GM18858 (cell line): Measurements from ENCODE around the gene MLLT10.

Experiments used
- ATAC-seq: cut with Tn5 transposase; IDR thresholded peaks from one replicate; pipeline ENCODE4 v1.9.1; 2021; ENCODE audit not compliant: unreplicated experiment

MLLT10 gene

DNA sequence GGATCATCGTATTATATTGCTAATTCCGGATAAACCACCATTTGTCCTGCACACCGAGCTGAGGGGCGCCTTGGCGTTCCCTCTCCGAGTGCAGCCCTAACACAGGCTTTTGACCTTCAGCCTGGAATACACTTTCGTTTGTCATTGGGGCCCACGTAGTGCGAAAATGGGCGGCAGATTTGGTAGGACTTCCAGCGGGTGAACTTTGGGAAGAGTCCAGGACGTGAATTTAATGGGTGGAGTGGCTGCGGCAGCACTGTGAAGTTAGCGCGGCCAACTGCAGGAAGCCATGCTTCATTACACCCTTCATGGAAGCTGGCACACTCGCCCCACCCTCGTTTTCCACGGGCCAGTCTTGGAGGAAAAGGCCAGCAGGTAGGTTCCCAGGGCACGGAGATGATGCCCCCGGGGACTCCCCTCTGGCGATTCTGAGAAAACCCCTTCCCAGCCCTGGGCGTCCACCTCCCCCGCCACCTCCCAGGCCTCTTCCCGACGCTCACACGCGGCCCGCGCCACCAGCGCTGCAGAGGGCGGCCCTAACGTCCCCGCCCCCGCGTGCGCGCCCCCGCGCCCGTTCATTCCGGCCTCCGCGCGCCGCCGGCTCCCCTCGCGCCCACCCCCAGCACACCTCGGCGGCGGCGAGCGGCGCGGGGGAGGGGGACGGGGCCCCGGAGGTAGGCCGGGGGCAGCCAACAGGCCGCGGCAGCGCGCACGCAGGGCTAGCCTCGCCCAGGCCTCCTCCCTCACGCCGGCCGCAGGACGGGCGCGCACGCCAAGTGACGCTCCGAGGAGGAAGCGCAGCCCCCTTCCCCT, at the start of gene MLLT10:
Gene MLLT10, plus strand, starts transcription at position 766 of the 813 bp plus-strand sequence. CDS start 413 bp downstream, outside the sequence.
- peak; percentile 78 for ATAC-seq

DNA sequence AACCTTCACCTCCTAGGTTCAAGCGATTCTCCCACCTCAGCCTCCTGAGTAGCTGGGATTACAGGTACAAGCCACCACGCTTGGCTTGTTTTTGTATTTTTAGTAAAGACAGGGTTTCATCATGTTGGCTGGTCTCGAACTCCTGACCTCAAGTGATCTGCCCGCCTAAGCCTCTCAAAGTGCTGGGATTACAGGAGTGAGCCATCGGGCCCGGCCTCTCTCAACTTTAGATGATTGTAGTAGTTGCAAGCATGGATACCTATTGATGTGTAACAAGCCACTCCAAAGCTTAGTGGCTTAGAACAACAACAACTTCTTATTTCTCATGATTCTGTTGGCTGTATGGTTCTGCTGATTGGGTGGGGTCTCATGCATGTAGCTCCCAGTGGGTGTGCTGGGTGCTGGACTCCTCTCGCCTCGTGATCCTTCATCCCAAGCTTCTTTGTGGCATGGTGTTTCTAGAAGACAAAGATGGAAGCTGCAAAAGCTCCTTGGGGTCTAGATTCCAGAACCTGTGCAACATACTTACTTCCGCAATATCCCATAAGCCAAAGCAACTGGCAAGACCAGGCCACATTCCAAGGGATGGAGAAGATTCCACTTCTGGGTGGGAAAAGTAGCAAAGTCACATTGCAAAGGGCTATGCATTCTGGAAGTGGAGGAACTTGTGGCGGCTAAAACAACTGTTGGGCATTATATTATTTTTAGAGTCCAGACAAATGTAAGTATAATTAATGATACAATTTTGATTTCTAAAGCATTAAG, 46.4 kb upstream of the MLLT10 start:
- no peak for ATAC-seq

- no peak for ATAC-seq
Measured at GRCh38 chr10:21488246-21488956, 45.6 kb upstream of the MLLT10 start.

- no peak for ATAC-seq
Measured at GRCh38 chr10:21488957-21489446, 45.0 kb upstream of the MLLT10 start.

GRCh38 chr10:21490028-21490710, 43.9 kb upstream of the MLLT10 start:
- no peak for ATAC-seq

- ATAC-seq: no peak
Measured at GRCh38 chr10:21490711-21491105, 43.3 kb upstream of the MLLT10 start.

GRCh38 chr10:21492421-21492820, 41.6 kb upstream of the MLLT10 start:
- no peak for ATAC-seq

GRCh38 chr10:21493784-21494183, 40.2 kb upstream of the MLLT10 start:
- no peak for ATAC-seq

DNA sequence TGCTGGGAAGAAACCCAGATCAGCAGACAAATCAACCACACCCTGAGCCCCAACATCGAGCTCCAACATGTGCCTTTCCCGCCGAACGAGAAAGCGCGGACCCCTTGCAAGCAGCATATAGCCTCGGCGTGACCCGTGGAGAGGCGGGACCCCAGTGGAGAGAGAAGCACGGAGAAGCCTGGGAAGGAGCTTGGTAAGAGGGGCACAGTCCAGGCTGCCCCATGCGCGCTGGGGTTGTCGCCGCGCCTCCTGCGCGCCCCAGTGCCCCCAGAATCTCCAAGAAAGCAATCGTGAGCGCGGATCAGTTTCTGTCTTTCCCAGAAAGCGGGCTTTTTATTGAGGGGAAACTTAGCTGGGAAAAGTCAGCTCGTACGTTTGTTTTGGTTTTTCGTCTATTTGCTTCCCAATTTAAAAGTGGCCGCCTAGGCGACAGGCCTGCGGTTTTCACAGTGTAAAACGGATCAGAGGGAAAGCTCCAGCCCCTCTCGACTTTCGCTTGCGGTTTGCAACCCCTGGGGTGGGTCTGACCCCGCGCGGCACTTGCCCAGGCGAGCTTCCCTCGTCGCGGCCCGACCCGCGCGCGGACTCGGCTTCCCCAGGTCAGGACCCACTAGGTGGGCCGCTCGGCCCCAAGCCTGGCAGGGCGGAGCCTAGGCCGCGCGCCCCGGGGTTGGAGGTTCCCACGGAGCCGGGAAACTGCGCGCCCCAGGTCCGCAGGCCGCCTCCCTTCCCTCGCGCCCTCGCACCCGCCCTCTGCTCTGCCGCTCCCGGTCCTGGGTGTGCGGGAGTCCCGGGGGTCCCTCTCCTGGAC, 39.6 kb upstream of the MLLT10 start:
- no peak for ATAC-seq

- no peak for ATAC-seq
Measured at GRCh38 chr10:21495002-21495751, 38.9 kb upstream of the MLLT10 start.

- peak; percentile 81 for ATAC-seq
Measured at GRCh38 chr10:21495752-21496342, 38.2 kb upstream of the MLLT10 start.

GRCh38 chr10:21496343-21497176, 37.5 kb upstream of the MLLT10 start:
- no peak for ATAC-seq

DNA sequence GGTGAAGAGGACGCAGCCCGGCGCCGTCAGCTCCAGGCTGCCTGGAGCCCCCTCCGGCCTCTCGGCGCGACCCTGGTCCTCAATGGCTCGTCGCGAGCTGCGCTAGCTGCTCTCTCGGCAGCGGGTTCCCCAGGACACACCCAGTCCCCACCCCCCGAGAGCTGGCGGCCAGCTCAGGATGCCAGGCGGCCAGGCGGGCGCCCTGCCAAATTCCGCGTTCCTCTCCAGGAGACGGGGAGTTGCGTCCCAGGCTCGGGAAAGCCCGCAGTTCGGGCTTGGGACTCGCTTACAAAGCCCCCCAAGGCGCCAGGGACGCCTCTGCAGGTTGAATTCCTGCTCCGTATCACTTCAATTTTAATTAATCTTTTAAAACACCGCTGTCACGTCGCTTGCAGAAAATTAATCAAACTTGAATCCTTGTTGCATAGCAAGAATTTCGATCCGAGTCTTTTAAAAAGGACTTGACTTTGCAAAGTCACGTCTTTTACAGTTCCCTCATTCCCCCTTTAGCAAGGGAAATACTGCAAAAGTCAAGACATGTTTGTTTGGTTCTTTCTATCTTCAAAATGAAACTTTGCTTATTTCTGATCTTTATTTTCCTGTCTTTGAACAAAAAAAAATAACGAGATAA, 36.7 kb upstream of the MLLT10 start:
- ATAC-seq: no peak

- ATAC-seq: no peak
Measured at GRCh38 chr10:21498377-21498776, 35.7 kb upstream of the MLLT10 start.

DNA sequence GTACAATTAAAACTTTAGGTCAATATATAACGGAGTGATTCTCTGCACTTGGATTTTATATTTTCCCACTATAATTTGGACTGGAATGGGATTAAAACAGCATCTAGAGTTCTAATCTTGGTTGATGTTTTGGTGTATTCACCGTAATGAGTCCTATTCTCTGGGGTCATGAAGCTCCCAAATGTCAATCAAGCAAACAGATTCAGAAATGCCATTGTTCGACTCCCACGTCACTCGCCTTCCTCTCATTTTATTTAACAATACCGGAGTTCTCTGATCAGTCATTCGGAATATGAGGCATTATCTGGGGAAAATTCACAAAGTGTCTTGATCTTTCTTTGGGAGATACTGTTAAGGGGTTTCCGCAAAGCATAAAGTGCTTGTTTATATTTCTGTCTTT, 35.0 kb upstream of the MLLT10 start:
- ATAC-seq: no peak

- no peak for ATAC-seq
Measured at GRCh38 chr10:21499701-21500577, 34.1 kb upstream of the MLLT10 start.

DNA sequence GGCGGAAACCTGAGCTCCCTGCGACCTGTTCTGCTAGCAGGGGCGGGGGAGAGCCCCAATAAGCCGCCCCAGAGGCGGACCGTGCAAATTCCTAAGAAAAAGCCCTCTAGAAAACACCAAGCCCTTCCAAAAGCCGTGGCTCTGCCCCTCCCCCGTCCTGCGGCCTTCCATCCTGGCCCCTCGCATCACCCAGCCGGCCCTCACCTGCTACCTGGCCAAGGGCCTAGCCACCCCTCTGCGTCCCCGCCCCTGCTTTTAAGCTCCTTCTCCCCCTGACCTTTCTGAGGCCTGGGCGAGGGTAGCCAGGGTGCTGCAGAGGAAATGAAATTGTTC, 33.5 kb upstream of the MLLT10 start:
- no peak for ATAC-seq
